ENCODE data around the gene PSORS1C1.

Gene PSORS1C1

DNA sequence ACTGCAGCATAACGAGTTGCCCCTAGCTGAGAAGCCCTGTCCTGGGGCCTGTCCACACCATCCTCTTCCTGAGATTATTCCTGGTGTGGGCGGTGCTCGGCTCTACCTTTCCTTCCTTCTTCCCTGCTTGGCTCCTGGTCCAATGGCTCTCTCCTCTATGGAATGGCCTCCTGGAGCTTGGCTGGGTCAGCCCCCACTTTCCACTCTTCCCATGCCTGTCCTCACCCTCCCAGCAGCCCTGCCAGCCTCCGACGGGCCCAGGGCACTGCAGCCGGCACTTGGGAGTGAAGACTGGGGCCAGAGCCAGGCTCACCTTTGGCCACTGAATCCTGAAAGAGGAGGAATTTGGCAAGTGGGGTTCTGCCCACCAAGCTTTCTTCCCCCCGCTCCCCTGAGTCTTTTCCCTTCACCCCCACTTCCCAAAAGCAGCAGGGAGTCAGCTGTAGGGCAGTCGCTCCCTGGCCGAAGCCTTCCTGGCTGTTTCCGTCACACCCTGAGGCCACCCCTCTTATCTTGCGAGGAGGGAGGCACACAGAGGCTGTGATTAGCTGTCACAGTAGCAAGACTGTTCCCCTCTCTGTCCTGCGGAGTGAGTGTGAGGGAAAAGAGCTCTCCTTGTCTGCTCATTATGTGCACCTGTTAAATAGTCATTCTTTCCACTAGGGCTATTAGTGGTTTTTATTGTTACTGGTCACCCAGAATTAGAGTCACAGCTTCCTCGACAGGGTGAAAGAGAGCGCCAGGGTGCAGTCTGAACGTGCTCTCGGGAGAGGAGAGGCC lies 12.0 kb downstream of the PSORS1C1 start:
- DNase-seq (ENCODE audit: low read depth in 2 of 2), result no peak

DNA sequence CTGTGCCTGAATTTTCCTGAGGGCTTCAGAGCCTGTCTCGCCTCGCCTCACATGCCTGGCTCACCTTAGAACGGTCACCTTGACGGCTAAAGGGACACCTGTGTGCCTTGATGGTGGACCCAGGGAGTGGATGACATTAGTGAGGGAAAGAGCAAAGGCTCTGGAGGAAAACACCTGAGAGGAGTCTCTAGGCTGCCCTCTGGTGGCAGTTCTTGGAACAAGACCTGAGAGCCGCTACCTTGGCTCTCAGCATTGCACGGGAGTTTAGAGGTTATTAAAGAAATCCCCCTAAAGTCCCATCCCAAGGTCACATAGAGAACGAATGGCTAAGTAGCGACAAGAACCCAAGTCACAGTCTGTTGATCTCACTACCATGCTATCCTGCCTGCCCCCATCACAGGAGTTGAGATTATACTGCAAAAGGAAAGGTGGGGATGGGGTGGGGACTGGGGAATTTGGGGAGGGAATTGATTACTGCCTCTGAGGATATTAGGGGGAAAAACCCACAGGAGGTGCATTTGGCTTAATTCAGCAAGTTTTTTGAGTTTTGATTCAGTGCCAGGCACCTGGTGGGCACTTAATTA lies 13.6 kb downstream of the PSORS1C1 start:
- peak; percentile 19 to 48 for DNase-seq (ENCODE audit: low read depth in 2 of 2)

DNA sequence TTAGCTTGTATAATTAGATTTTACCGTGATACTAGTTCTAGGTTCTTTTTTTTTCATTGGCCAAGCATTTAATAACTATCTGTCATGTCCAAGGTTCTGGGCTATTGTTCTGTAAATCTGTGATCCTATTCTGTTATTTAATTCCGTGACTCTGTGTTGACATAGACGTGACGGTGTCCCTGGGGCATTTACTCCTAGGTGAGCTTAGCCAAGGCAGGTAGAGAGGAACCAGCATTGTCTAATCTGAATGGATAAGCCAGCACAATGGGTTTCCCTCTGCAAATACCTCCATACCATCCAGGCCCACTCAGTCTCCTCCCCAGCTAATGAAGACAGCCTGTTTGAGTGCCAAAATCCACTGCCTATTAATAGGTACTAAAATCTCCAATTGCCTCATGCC lies 14.5 kb downstream of the PSORS1C1 start:
- no peak for DNase-seq (ENCODE audit: low read depth in 2 of 2)

DNA sequence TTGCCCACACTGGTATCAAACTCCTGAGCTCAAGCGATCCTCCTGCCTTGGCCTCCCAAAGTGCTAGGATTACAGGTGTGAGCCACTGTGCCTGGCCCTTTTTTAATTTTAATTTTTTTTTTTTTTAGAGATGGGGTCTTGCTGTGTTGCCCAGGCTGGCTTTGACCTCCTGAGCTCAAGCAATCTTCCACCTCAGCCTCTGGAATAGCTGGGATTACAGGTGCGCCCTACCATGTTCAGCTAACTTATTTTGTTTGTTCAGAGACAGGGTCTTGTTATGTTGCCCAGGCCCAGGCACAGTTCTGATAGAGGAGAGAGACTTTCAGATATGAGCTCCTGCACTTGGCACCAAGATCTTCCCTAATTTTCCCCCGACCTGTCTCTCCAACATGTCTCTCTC lies 16.2 kb downstream of the PSORS1C1 start:
- DNase-seq (ENCODE audit: low read depth in 2 of 2), result no peak

DNA sequence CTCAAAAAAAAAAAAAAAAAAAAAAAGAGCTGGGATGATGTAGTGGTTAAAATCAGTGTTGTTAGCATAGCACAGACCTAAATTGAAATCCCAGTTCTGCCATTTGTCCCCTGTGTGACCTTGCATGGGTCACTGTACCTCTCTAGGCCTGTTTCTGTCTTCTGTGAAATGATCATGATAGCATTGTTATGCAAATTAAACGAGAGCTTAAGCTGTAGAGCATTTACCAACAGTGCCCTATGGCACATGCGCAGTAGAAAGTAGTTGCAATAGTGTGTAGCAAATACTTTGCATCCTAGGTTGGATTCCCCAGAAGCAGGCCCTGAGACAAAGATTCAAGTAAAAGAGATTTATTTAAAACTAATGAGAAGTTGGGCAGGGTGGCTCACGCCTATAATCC lies 17.0 kb downstream of the PSORS1C1 start:
- no peak for DNase-seq (ENCODE audit: low read depth in 2 of 2)

DNA sequence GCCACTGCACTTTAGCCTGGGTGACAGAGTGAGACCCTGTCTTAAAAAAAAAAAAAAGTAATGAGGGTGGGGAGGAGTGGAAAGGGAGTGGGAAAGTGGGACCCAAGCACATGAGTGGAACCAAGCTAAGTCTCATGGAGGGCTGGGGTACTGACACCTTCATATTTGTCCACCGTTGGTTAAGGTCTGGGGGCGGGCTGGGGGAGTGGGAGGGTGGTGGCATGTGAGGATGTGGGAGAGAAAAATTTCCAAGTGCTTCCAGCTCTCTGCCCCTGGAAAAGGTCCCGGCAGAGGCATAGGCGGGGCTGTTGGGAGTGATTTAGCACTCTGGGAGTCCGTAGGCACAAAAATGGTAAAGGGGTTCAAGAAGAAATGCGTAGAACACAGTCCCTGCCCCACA lies 18.2 kb downstream of the PSORS1C1 start:
- no peak for DNase-seq (ENCODE audit: low read depth in 2 of 2)

DNA sequence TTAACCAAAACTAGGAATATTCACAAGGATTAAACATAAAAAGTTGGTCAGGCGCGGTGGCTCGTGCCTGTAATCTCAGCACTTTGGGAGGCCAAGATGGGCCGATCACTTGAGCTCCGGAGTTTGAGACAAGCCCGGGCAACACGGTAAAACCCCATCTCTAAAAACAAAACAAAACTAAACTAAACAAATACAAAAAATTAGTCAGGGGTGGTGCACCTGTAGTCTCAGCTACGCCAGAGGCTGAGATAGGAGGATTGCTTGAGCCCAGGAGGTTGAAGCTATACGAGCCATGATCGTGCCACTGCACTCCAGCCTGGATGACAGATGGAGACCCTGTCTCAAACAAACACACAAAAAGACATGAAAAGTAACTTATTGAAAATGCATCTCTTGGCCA lies 21.1 kb downstream of the PSORS1C1 start:
- DNase-seq (ENCODE audit: low read depth in 2 of 2), result no peak

DNA sequence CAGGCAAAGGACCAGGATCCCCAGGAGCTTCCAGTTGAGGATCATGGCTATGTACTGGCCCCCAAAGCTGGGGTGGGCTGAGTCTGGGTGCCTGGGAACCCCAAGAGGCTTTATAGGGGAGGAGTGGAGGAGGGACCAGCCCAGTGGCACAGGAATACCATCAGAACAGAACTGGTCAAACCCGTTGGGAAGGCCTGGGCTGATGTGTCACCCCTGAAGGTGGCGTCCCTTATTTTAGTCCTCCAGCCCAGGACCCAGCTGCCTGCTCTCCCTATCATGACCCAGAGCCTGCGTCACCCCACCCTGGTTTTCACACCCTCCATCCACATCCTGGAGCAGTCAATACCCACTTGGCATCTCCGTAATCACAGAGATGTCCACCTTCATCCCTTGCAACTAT lies 24.4 kb downstream of the PSORS1C1 start, which contains the start of gene PSORS1C2:
TSS of gene PSORS1C2 (minus strand) at position 85 of the 400 bp plus-strand sequence. CDS start at position 45, 40 bp downstream.
- DNase-seq (ENCODE audit: low read depth in 2 of 2), result no peak

DNA sequence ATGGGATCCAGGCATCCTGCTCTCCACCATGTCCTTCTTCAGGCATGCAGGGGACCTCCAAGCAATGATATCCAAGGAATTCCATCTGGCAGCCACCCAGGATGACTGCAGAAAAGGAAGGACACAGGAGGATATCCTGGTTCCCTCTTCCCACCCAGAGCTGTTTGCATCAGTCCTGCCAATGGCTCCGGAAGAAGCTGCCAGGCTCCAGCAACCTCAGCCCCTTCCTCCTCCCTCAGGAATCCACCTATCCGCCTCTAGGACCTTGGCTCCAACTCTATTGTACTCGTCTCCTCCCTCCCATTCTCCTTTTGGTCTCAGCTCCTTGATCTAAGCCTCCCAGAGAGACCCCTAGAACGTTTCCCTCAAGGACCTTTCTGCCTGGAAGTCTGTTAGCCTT lies 25.0 kb downstream of the PSORS1C1 start:
- DNase-seq (ENCODE audit: low read depth in 2 of 2), result no peak

DNA sequence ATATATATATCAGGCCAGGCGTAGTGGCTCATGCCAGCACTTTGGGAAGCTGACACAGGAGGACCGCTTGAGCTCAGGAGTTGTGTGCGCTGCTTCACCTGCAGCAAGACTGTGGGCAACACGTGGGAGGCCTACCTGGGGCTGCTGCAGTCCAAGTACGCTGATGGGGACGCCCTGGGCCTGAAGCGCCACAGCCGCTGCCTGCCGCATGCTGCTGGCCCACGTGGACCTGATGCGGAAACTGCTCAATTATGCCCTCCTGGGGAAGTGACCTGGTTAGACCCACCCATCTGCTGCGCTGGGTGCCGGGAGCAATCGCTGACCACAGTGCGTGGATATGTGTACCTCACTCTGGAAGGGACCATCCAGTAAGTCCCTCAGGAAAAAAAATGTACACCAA lies 26.0 kb downstream of the PSORS1C1 start:
- no peak for DNase-seq (ENCODE audit: low read depth in 2 of 2)

DNA sequence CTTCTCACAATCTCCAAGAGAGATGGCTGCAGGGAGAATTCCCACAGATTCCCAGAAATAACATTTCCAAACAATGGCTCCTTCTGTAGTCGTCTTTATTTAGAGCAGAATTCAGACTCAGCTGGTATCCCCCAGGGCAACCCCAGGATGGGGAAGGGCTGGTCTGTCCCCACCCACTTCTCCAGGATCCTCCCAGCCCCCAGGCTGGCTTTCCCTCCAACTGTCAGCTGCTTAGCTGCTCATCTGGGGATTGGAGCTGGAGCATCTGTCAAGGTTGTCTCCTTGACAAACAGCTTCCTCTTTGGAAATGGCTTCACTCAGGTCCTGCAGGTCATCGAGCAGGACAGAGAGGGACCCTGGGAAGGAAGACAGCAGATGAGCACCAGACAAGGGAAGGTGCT lies 27.8 kb downstream of the PSORS1C1 start:
- no peak for DNase-seq (ENCODE audit: low read depth in 2 of 2)

DNA sequence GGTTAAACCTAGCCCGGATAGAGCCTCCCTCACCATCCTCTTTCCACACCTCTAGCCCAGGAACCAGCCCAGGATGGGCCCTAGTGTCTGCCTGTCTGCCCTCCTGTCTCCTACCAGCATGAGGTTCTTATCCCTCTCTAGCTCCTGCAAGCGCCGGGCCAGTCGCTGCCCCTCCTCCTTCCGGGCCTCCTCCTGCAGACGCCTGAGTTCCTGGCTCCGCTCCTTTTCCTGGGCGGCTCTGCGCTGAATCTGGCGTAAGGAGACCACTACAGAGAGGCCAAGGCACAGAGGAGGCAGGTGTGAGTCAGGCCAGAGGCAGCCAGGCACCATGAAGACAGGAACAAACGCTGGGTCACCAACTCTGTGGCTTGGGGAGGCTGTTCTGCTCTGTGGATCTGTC lies 28.5 kb downstream of the PSORS1C1 start:
- no peak for DNase-seq (ENCODE audit: low read depth in 2 of 2)

DNA sequence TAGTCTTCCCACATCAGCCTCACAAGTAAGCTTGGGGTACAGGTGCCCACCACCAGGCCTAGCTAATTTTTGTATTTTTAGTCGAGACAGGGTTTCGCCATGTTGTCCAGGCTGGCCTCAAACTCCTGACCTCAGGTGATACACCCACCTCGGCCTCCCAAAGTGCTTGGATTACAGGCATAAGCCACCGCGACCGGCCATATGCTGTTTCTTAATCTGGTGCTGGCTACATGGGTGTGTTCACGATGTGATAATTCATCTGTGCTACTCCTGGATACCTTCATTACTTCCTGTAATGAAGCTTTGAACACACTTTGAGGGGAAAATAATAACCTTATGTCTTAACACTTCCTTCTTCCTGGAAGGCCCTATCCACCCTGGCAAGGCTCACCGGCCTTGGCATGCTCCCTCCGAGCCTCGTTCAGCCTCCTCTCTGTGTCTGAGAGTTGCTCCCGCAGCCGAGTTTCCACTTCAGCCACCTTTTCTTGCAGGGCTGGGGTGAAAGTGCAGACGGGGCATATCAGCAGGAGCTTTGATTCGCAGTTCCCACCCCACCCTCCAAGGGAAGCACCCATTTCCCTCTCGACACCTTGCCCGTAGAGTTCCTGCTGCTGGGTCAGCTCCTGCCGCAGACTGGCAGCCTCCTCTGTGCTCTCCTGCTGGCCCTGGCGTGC lies 29.8 kb downstream of the PSORS1C1 start:
- no peak for DNase-seq (ENCODE audit: low read depth in 2 of 2)

DNA sequence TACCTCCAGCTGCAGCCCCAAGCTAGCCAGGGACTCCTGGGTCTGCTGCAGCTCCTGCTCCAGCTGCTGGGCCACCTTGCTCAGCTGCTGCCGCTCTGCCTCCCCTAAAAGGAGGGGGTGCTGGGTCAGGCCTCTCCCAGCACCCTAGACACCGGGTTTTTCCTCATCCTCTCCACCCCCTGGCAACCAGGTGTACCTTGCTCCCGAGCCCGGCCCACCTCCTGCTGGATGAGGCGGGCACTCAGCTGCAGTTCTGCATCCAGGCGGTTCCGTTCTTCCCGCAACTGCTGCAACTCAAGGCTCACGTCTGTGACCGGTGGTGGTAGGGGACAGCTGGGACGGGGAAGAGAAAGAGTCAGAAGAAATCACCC lies 30.4 kb downstream of the PSORS1C1 start:
- no peak for DNase-seq (ENCODE audit: low read depth in 2 of 2)

DNA sequence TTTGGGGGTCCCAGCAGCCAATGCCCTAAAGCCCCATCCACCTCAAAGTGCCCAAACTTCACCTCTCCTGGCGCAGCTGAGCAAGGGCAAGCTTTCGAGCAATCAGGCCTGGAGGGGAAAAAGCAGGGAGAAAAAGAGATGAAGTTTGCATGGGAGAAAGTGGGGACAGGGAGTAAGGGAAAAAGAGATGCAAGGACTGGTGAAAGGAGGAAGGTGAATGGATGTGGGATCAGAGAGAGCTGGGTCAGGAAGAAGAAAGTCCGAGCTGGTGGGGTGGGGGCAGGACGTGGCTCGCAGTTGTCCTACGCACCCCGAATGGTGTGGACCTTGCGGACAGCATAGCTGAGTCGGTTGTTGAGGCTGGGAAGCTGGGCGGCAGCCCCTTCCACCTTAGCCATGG lies 30.8 kb downstream of the PSORS1C1 start:
- DNase-seq (ENCODE audit: low read depth in 2 of 2), result no peak

DNA sequence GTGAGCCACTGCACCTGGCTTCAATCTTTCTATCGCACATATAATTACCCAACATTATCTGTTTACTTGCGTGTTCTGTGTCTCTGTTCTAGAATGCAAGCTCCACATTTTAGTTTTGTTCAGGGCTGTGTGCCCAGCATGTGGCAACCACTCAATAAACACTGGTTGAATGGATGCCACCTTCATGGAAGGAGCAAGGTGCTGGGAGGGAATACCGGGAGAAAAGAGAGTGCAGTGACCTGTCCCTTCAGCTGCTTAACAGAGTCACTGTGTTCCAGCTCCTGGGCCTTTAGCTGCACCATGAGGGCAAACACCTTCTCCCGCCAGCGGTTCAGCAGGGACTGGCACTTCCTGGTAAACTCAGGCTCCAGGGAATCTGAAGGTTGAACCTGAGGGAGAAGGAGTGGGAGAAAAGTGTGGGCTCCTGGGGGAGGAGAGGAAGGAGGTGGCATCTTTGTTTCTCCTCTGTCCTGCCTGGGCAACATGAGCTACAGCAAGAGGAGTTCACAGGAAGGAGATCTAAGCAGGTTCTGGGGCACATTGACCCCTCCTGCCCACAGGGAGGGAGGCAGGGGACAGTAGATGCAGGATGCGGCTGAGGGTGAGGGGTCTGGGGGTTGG lies 35.3 kb downstream of the PSORS1C1 start:
- DNase-seq (ENCODE audit: low read depth in 2 of 2), result no peak

DNA sequence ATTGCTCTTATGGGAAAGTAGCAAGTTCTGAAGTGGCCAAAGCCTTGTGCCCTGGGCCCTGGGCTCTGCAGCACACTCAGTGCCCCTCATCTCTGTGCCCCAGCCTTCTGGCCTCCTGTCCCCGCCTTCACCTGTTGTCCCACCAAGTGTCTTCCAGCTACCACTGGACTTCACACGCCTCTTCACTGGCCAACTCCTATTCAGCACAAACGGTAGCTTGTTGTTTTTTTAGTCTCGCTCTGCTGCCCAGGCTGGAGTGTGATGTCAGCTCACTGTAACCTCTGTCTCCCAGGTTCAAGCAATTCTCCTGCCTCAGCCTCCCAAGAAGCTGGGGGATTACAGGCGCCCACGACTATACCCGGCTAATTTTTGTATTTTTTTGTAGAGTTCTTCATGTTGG lies 38.2 kb downstream of the PSORS1C1 start:
- DNase-seq (ENCODE audit: low read depth in 2 of 2), result no peak

DNA sequence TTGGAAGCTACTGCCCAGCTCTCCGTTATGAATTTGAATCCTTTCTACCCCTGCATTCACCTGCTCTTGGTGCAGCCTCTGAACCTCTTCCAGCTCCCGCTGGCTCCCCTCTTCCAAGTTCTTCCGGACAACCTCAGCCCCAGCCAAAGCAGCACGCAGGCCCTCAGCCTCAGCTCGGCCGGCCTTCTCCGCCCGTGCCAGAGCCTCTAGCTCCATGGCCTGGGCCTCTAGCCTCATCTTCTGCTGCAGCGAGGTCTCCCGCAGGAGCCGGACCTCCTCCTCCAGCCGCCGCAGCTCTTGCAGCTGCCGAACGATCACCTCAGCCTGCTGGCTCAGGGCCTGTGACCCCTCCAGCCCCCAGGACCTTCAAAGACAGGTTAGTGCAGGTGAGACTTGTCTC lies 39.8 kb downstream of the PSORS1C1 start:
- DNase-seq (ENCODE audit: low read depth in 2 of 2), result no peak

DNA sequence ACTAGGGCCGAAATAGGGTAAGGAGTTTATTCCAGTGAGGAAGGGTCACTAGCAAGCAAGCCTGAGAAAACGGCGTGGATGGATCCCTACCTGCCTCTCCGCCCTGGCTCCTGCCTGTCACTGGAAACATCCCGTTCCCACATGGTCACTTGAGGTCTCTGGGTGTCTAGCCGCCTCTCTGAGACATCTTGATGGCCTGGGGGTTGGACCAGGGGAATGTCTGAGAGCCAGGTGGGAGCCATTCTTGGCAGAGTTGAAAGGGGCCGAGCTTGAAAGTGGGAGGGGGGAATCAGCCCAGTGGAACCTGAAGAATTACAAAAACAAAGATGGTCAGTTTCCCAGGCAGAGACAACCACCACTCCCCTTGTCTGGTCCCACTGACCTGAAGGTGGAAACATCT lies 42.0 kb downstream of the PSORS1C1 start:
- no peak for DNase-seq (ENCODE audit: low read depth in 2 of 2)

DNA sequence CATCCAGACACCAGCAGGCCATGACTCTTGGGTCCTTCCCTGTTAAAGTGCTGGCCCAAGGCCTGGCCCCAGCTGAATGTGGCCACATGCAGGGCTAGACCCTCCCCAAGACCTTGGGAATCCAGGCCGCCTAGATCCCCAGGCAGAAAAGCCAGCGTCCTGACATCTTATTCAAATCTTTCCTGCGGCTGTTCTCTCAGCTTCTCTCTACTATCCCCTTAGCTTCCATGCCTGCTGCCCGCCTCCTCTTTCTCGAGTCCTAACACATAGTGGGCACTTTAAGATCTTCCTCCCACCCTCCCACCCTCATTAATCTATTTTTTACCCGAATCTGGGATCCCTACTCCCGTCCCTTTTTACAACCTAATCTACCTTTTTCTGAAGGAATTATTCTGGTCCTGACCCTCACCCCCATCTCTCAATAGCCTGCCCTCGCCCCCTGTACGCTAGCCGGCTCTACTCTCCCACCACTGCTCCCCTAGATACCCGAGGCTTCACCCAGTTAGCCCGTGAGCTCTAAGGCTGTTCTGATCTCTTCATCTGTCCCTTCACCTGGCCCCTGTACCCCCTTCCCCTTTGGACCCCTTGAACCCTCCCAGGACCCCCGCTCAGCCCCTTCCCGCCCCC lies 43.0 kb downstream of the PSORS1C1 start, which contains the start of gene CCHCR1:
TSS of gene CCHCR1 (minus strand) at position 290 of the 627 bp plus-strand sequence. CDS start at position 88, 202 bp downstream.
- DNase-seq (ENCODE audit: low read depth in 2 of 2), result no peak

DNA sequence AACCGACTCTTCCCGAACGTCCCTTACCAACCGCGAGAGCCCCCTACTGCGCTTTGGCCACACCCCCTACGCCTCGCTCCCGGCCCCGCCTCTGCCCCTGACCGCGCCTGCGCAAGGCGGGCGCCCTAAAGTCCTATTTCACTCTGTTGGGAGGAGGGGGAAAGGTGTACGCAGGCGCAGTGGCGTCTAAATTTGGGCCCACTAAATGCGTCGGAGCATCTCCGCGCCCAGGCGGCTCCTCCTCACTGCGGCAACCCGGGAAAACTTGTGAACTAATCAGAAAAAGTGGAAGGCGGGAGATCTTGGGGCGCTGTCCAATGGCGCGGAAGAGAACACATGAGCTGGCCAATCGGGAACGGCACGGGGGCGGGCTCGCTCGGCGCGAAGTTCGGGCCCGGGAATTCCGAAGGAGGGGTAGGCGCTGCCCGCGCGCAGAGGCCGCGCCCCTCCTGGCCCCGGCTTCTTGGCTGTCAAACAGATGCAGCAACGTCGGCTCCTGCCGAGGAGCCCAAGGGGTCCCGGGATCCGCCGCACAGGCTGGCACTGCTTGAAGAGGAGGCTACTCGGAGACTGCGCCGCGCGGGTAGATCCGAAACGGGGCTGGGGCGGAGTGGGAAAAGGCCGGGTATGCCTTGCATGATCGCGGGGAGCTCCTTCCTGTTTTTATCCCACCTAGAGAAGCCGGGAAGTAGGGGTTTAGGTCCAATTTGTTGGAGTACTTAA lies 43.7 kb downstream of the PSORS1C1 start, which contains the start of gene TCF19:
TSS of gene TCF19 (plus strand) at position 450 of the 723 bp plus-strand sequence. CDS start 881 bp downstream, outside the sequence.
- DNase-seq (ENCODE audit: low read depth in 2 of 2), result peak; percentile 98 to 99

Data from stimulated activated CD8-positive, alpha-beta memory T cell treated with anti-CD3 and anti-CD28 coated beads, Interleukin-15, amount 100 ng/mL, for 4 hours (primary cell).